CD4-positive, alpha-beta T cell treated with Interleukin-4 for 4 hours (primary cell): ENCODE data around the gene TOP3A.
A peak's percentile ranks its signal among the peaks of the same experiment; 100 is the strongest.

Experiments
- DNase-seq: peaks from one replicate; pipeline ENCODE4 v3.0.0-alpha.2; 2020

TOP3A gene

DNA sequence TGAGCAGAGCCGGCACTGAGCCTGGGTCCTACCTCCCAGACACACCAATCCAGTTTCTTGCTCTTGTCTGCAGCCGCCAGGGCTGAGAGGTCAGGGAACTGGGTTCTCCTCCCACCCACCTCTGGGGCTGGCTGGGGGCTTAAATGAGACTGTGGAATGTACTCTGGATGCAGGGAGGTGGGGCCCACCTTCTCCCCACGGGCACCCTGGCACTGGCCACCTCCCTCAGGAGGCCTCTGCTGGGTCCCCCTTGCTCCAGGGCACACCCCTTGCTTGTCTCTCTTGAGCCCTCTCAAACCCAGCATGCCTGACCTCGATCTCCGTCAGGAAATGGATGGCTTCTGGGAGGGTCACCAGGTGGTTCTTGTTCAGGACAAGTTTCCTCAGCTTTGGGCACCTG, 62.6 kb downstream of the TOP3A start:
- no peak for DNase-seq

DNA sequence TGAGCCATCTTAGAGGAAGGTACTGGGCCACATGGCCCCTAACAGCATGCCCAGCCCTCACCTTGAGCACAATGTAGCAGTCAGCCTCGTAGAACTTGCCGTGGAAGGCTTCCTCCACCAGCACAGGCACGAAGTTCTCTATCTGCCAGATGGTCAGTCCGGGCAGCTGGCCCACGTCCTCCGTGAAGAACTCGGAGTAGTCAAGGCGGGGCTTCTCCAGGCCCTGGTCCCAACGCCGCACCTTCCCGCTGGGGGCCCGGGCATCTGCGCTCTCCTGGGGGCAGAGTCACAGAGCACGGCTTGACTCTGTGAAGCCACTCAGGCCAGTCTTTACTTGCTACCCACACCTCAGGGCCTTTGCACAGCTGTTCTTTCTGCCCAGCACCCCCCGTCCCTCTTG, 63.6 kb downstream of the TOP3A start:
- no peak for DNase-seq

GRCh38 chr17:18250708-18251107, 64.1 kb downstream of the TOP3A start:
- no peak for DNase-seq

GRCh38 chr17:18250259-18250658, 64.5 kb downstream of the TOP3A start:
- no peak for DNase-seq

- no peak for DNase-seq
Observed at GRCh38 chr17:18248811-18249210, 66.0 kb downstream of the TOP3A start.

DNA sequence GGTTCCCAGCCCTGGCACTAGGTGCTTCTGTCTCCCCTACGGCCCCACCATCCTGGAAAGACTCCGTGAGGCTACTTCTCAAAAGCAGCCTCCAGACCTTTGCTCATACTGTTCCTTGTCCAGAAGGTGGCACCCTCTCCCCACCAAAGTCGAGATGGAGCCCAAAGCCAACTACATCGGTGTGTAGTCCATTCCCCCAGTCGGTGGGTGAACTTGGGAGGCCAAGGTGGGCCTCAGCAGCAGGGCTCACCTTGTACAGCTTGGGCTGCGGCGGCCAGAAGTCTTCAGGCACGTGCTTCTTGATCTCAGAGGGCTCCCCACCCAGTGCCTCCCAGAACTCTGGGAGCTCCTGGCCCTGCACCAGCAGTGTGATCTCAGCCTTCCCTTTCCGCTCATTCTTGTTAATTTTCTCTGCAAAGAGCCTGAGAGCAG, 66.5 kb downstream of the TOP3A start:
- DNase-seq, result peak; percentile 68

DNA sequence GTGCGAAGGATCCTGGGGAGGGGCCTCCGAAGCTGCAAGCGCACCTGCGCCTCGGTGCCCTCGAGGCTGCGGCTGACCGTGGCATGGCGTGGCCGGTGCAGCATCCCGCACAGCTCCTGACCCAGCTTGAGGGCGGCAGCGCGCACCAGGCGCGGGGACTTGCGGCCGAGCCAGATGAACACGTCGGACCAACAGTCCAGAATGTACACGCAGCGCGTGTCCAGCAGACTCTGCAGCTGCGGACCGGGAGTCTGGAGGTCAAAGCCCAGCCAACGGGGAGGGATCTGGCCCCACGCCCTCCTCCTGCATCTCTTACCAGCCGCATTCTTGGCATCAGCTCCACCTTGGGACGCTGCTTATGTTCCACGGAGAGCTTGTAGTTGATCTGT, 67.2 kb downstream of the TOP3A start:
- DNase-seq, result no peak

- DNase-seq, result no peak
Observed at GRCh38 chr17:18246880-18247612, 67.7 kb downstream of the TOP3A start.

DNA sequence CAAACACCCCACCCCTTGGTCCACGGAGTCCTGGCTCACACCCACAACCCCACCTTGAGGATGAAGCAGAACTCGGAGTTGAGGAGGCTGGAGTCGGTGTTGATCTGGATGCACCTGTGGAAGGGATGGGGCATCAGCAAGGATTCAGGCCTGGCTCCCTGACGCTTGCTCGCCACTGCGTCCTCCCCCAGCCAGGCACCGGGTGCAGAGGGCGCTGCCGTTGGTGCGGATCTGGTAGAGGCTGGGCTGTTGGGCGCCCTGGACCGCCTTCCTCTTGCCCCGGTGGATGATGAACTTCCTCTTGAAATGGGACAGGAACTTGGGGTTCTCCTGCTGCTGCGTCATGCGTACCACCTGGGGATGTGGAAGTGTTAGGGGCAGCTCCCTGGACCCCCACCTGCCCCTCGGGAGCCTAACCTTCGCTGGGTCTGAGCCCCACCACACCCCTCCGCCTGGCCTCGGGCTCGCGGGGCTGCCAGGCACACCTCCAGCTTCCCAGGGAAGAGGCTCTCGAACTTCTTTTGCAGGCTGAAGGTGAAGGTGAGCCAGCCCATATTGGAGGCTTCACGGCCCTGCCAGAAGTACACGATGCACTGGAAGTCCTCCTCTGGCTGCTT, 68.6 kb downstream of the TOP3A start:
- no peak for DNase-seq

DNA sequence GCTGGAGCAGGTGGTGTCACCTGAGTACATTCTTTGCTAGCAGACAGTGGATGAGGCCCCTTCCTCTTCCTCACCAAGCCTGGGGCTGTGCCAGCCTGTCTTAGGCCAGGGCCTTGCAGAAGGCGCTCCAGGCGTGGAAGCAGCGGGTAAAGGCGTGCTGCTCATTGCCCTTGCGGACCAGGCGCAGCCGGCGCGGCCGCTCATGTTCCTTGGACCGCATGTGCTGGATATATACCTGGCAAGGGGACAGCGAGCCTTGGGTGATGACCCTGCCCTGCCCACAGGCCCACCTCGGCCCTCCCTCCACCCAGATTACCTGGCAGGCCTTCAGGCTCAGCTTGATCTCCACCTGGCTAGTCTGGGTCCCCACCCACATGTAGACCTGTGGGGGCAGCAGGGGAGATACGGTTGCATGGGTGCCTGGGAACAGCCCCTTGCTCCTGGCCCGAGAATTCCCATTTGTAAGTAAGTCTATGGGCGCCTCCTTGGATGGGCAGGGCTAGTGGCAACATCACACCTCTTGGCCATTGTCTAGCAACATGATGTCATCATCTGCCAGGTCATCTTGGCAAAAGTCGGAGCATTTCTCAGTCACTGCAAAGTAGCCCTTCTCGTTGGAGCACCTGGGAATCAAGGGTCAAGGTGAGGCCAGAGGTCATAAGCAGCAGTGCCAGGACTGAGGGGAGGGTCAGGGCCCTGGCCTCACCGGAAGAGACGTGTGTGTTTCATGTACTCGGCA, 69.6 kb downstream of the TOP3A start:
- no peak for DNase-seq

- DNase-seq, result no peak
Observed at GRCh38 chr17:18241229-18241871, 73.4 kb downstream of the TOP3A start.

DNA sequence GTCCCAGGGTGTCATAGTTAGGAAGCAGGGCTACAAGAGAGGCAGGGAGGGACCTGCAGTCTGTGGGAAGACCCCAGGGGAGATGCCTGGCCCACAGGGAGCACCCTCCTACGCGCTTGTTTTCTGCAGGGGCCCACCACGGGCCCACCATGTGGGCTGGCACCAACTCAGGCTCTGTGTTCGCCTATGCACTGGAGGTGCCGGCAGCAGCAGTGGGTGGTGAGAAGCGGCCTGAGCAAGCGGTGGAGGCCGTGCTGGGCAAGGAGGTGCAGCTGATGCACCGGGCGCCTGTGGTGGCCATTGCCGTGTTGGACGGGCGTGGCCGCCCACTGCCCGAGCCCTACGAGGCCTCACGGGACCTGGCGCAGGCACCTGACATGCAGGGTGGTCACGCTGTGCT, 74.3 kb downstream of the TOP3A start:
- no peak for DNase-seq

DNA sequence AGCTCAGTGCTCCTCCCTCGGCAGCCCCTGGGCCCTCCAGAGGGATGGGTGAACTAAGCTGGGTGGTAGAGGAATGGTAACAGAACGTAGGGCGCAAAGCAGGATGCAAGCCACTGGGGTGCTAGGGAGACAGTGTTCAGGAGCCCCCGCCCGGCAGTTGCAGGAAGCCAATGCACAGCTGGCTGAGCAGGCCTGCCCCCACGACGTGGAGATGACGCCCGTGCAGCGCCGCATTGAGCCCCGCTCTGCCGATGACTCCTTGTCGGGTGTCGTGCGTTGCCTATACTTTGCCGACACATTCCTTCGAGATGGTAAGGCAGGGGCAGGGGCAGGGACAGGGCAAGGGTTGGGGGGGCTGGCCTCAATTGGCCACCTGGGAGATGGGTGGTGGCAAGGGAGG, 76.5 kb downstream of the TOP3A start:
- no peak for DNase-seq

- no peak for DNase-seq
Observed at GRCh38 chr17:18237461-18237860, 77.3 kb downstream of the TOP3A start.

GRCh38 chr17:18236494-18236893, 78.3 kb downstream of the TOP3A start:
- no peak for DNase-seq

DNA sequence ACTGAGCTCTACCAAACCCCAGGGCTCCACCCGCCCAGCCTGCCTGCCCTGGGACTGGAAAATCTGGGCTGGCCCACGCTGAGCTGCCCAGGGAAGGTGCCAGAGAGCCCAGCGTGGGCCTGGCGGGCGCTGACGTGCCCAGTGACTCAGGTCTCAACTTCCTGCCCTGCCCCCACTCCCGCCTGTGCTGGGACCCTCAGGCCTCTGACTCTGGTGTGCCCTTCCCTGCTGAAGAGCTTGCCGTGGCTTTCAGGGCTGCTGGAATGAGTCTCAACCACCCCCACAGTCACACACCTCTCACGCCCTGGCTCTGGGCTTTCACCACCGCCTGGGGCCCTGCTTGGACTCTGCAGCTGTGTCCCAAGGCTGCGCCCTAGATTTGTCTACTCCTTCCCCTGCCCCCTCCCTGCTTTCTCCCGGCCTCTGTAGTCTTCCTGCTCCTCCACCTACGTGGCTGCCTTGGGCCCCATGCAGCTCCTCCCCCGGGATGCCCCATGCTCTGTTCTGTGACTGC, 79.0 kb downstream of the TOP3A start:
- DNase-seq, result no peak

DNA sequence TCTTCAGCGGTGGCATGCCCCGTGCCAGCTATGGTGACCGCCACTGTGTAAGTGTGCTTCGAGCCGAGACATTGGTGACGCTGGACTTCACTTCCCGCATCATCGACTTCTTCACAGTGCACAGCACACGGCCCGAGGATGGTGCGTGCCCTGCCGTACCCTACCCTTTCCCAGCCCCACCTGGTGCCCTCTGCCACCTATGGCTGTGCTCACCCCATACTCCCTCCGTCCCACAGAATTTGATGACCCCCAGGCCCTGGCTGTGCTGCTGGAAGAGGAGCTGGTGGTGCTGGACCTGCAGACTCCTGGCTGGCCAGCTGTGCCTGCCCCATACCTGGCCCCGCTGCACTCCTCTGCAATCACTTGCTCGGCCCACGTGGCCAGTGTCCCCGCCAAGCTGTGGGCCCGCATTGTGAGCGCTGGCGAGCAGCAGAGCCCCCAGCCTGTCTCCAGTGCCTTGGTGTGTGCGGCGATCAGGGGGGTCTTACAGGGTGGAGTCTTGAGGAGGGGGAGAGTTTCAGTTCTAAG, 79.9 kb downstream of the TOP3A start:
- DNase-seq, result no peak

DNA sequence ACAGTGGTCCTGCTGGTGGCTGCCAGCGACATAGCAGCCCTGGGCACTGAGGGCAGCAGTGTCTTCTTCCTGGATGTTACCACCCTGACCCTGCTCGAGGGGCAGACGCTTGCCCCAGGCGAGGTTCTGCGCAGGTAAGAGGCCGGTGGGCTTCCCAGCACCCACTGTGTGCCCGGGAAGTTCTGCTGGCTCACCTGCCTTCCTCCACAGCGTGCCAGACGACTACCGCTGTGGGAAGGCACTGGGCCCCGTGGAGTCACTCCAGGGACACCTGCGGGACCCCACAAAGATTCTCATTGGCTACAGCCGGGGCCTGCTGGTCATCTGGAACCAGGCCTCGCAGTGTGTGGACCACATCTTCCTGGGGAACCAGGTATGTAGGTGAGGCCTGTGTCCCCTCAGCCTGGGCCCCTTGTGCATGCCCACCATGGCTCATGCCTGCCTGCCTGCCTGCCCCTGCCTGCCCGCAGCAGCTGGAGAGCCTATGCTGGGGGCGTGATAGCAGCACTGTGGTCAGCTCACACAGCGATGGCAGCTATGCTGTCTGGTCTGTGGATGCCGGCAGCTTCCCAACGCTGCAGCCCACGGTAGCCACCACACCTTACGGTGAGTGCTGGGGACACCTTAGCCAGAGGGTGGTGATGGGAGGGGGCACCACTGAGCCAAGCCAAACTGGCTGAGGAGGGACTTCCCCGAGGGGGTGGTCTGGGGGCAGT, 80.8 kb downstream of the TOP3A start:
- no peak for DNase-seq

GRCh38 chr17:18231164-18231563, 83.6 kb downstream of the TOP3A start:
- no peak for DNase-seq

- no peak for DNase-seq
Observed at GRCh38 chr17:18230288-18231141, 84.3 kb downstream of the TOP3A start.

DNA sequence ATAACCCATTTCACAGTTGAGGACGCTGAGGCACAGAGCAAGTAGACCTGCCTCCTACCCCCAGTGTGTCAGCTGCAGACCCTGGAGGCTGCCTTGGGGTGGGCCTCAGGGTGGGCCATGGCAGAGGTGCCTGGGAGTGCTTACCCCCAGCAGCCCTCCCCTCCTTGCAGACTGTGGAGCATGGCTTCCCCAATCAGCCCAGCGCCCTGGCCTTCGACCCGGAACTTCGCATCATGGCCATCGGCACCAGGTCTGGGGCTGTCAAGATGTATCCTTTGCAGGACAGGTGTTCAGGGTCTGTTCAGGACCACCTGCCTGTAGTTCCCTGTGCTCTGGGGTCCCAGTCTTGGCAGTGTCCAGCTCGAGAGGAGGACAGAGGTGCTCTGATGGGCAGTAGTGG, 85.0 kb downstream of the TOP3A start:
- DNase-seq, result no peak

GRCh38 chr17:18229254-18229653, 85.5 kb downstream of the TOP3A start:
- no peak for DNase-seq
